ENCODE data around the gene UBE2E3.

The UBE2E3 gene

GRCh38 chr2:180931841-180932240 lies 48.6 kb upstream of the UBE2E3 start (continued):
- no peak for TF ChIP-seq ZNF10 (tag by site-specific recombination; IDR thresholded peaks at IDR 0.05)
- TF ChIP-seq MZF1 (tag by site-specific recombination; IDR thresholded peaks at IDR 0.05; ENCODE audit: borderline replicate concordance): no peak
- no peak for TF ChIP-seq ZNF518A (tag by site-specific recombination; conservative IDR thresholded peaks at IDR 0.05; ENCODE audit: low read depth)
- TF ChIP-seq ZNF274 (IDR thresholded peaks at IDR 0.05; ENCODE audit: low read length): no peak
- no peak for TF ChIP-seq ZNF274 (tag by site-specific recombination; IDR thresholded peaks at IDR 0.05; ENCODE audit: borderline replicate concordance)
- TF ChIP-seq ZNF292 (tag by site-specific recombination; IDR thresholded peaks at IDR 0.05; ENCODE audit: borderline replicate concordance, low read depth): no peak
- TF ChIP-seq ZNF221 (tag by site-specific recombination; IDR thresholded peaks at IDR 0.05; ENCODE audit: borderline replicate concordance): no peak

GRCh38 chr2:180933332-180933731 lies 47.1 kb upstream of the UBE2E3 start:
- ChIA-PET POLR2A (no interaction called here), CTCF (interaction anchor here (0.7 kb wide), 1 partner anchor 936 kb away, joined by 3 read pairs; no protein-coding TSS in a partner anchor)
- no peak overlapping the region for H3K27ac ChIP-seq (ENCODE audit: extremely low read depth, low read depth, low read length)
- H3K9me3 ChIP-seq (ENCODE audit: control insufficient read depth, insufficient read depth, low read depth, low read length): no peaks in the 10 kb centered on the region
- H3K4me3 ChIP-seq (ENCODE audit: low read depth, low read length): no peak overlapping the region
- H3K4me1 ChIP-seq (ENCODE audit: control insufficient read depth, insufficient read depth, low read length): no peaks in the 10 kb centered on the region
- H3K36me3 ChIP-seq (ENCODE audit: control insufficient read depth in 2 of 2, insufficient read depth in 1 of 2, low read length in 2 of 2): no peaks in the 10 kb centered on the region
- no peak for TF ChIP-seq OSR2 (tag by site-specific recombination; IDR thresholded peaks at IDR 0.05)
- no peak for TF ChIP-seq ZNF280D (tag by site-specific recombination; IDR thresholded peaks at IDR 0.05)
- no peak for TF ChIP-seq ZNF777 (tag by site-specific recombination; IDR thresholded peaks at IDR 0.05; ENCODE audit: borderline replicate concordance)
- no peak for TF ChIP-seq ZSCAN16 (tag by site-specific recombination; IDR thresholded peaks at IDR 0.05)
- TF ChIP-seq GLI4 (tag by site-specific recombination; IDR thresholded peaks at IDR 0.05): no peak
- TF ChIP-seq CTCF (tag by site-specific recombination; IDR thresholded peaks at IDR 0.05): no peak
- TF ChIP-seq ZNF701 (tag by site-specific recombination; IDR thresholded peaks at IDR 0.05): no peak
- no peak for TF ChIP-seq ZNF157 (tag by site-specific recombination; IDR thresholded peaks at IDR 0.05)
- no peak for TF ChIP-seq ZNF423 (tag by site-specific recombination; IDR thresholded peaks at IDR 0.05)
- TF ChIP-seq ZNF169 (tag by site-specific recombination; IDR thresholded peaks at IDR 0.05): no peak
- TF ChIP-seq ZNF830 (tag by site-specific recombination; IDR thresholded peaks at IDR 0.05; ENCODE audit: low read depth): no peak
- TF ChIP-seq ZNF19 (tag by site-specific recombination; IDR thresholded peaks at IDR 0.05; ENCODE audit: low read depth): no peak
- TF ChIP-seq ZNF600 (tag by site-specific recombination; IDR thresholded peaks at IDR 0.05): no peak
- TF ChIP-seq REST (tag by site-specific recombination; IDR thresholded peaks at IDR 0.05): no peak
- TF ChIP-seq ZNF184 (tag by site-specific recombination; IDR thresholded peaks at IDR 0.05): no peak
- no peak for TF ChIP-seq SALL2 (tag by site-specific recombination; IDR thresholded peaks at IDR 0.05; ENCODE audit: borderline replicate concordance)

Data from HEK293 (cell line).